Mesendoderm (in vitro differentiated cells): ENCODE data around the gene CREBBP.
A peak's percentile ranks its signal among the peaks of the same experiment; 100 is the strongest.

ENCODE experiments used
- DNase-seq: peaks from one replicate; pipeline ENCODE4 v3.0.0; 2013
- H2AK5ac ChIP-seq: 2 replicates; pipeline ENCODE4 v1.6.1; 2013; ENCODE audit warnings: low read length, inconsistent platforms
- H2BK120ac ChIP-seq: 2 replicates; pipeline ENCODE4 v1.6.1; 2013; ENCODE audit warnings: low read depth, mild to moderate bottlenecking, low read length, moderate library complexity, mixed read lengths
- H2BK15ac ChIP-seq: replicated peaks from 2 replicates; pipeline ENCODE4 v1.6.1; 2013; ENCODE audit warnings: low read depth, mild to moderate bottlenecking, moderate library complexity
- H2BK5ac ChIP-seq: 2 replicates; pipeline ENCODE4 v1.6.1; 2013; ENCODE audit warnings: low read length, inconsistent platforms
- H3K18ac ChIP-seq: 2 replicates; pipeline ENCODE4 v1.6.1; 2013; ENCODE audit warnings: mild to moderate bottlenecking, low read length, mixed read lengths
- H3K23ac ChIP-seq: one replicate; pipeline ENCODE4 v1.6.1; 2013; ENCODE audit warnings: low read length
- H3K27ac ChIP-seq: 2 replicates; pipeline ENCODE4 v1.5.1; 2013; ENCODE audit warnings: low read depth, mild to moderate bottlenecking, inconsistent platforms, low read length, moderate library complexity
- H3K27me3 ChIP-seq: 2 replicates; pipeline ENCODE4 v1.6.1; 2013; ENCODE audit warnings: low read length, control low read depth, mild to moderate bottlenecking, inconsistent platforms; ENCODE audit not compliant: insufficient read depth, poor library complexity
- H3K36me3 ChIP-seq: 2 replicates; pipeline ENCODE4 v1.6.1; 2013; ENCODE audit warnings: low read length, inconsistent platforms; ENCODE audit not compliant: control insufficient read depth, insufficient read depth
- H3K4ac ChIP-seq: one replicate; pipeline ENCODE4 v1.6.1; 2013; ENCODE audit warnings: low read depth, mild to moderate bottlenecking, low read length, moderate library complexity
- H3K4me1 ChIP-seq: 2 replicates; pipeline ENCODE4 v1.6.1; 2013; ENCODE audit warnings: low read depth, low read length, inconsistent platforms; ENCODE audit not compliant: control insufficient read depth
- H3K4me2 ChIP-seq: 2 replicates; pipeline ENCODE4 v1.6.1; 2013; ENCODE audit warnings: low read length
- H3K4me3 ChIP-seq: 2 replicates; pipeline ENCODE4 v1.5.1; 2013; ENCODE audit warnings: mild to moderate bottlenecking, low read length
- H3K56ac ChIP-seq: one replicate; pipeline ENCODE4 v1.6.1; 2013; ENCODE audit warnings: low read length
- H3K79me1 ChIP-seq: 2 replicates; pipeline ENCODE4 v1.6.1; 2013; ENCODE audit warnings: low read length, inconsistent platforms
- H3K79me2 ChIP-seq: 2 replicates; pipeline ENCODE4 v1.6.1; 2013; ENCODE audit warnings: mild to moderate bottlenecking, low read length; ENCODE audit not compliant: control insufficient read depth, insufficient read depth
- H3K9ac ChIP-seq: 2 replicates; pipeline ENCODE4 v1.6.1; 2013; ENCODE audit warnings: low read length, inconsistent platforms
- H4K5ac ChIP-seq: one replicate; pipeline ENCODE4 v1.6.1; 2013; ENCODE audit warnings: low read length
- H4K8ac ChIP-seq: one replicate; pipeline ENCODE4 v1.6.1; 2013; ENCODE audit warnings: low read depth, mild to moderate bottlenecking, control low read depth, low read length, moderate library complexity
- WGBS: extraction: QIAGEN DNeasy Blood & Tissue Kit; methylation state at CpG from one replicate; pipeline ENCODE4 v1.1.7; 2013; ENCODE audit warnings: low lambda C conversion rate, missing lambda C conversion rate; ENCODE audit not compliant: insufficient coverage; ENCODE audit errors: extremely low coverage; 5-methylcytosine and 5-hydroxymethylcytosine counted together

CREBBP gene

DNA sequence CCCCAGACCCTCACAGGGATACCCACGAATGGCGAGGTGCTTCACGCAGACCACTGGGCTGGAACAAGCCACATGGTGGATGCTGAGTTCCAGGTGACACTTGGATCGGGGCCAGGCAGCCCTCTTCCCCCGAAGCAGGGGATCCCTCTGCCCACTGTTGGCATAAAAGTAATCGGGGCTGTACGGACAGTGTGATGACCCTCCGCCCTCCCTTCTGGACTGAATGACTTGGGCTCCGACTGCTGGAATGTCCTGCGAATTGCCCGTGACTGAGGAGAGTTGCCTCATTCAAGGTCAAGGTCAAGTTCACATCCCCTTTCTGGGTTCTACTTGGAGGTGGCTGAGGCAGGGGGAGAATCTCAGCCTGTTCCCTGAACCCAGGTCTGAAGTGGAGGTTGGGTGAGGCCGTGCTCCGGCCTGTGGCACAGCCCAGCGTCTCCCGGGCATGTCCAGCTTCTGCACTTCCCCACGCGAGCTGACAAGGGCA, 28.5 kb upstream of the CREBBP start:
- H3K4me2 ChIP-seq: no peak overlapping the region
- no peak overlapping the region for H3K23ac ChIP-seq
- no peaks in the 10 kb centered on the region for H3K36me3 ChIP-seq
- no peaks in the 10 kb centered on the region for H3K27me3 ChIP-seq
- no peak overlapping the region for H3K4me3 ChIP-seq
- no peak for DNase-seq
- H2BK5ac ChIP-seq: no peak overlapping the region
- H4K5ac ChIP-seq: no peak overlapping the region
- no peak overlapping the region for H2BK120ac ChIP-seq
- no peaks in the 10 kb centered on the region for H3K79me1 ChIP-seq
- H3K9ac ChIP-seq: no peak overlapping the region
- H3K79me2 ChIP-seq: no peaks in the 10 kb centered on the region
- no peak overlapping the region for H3K18ac ChIP-seq
- H3K27ac ChIP-seq: no peak overlapping the region
- no peak overlapping the region for H2BK15ac ChIP-seq
- H3K56ac ChIP-seq: no peak overlapping the region
- no peak overlapping the region for H2AK5ac ChIP-seq
- no peak overlapping the region for H4K8ac ChIP-seq
- no peak overlapping the region for H3K4ac ChIP-seq
- no CpG with 5 or more reads among the region's 17 CpGs for WGBS
- no peaks in the 10 kb centered on the region for H3K4me1 ChIP-seq

DNA sequence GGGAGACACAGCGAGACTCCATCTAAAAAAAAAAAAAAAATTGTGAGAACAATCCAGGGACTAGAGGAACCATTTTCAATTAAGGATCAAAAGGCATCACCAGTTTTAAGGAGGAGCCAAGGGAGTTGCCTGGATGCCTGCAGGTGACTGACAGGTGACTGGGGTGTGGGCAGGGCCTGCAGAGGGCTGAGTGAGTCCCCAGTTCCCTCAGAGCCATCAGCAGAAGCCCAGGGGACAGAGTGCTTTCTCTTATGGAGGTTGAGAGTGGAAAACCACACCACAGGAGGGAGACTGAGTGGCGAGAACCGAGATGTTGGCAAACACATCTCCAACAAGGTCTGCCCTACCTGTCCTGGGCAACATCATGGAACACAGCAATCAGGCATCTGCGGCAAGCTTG, 27.1 kb upstream of the CREBBP start:
- Histone ChIP-seq H4K8ac (no peak overlapping the region), H3K56ac (no peak overlapping the region), H2AK5ac (no peak overlapping the region), H3K79me1 (no peaks in the 10 kb centered on the region), H2BK15ac (no peak overlapping the region), H3K18ac (no peak overlapping the region), H2BK5ac (no peak overlapping the region), H3K23ac (no peak overlapping the region), H3K79me2 (no peaks in the 10 kb centered on the region), H3K4me1 (no peaks in the 10 kb centered on the region), H3K9ac (no peak overlapping the region), H3K4me2 (no peak overlapping the region), H3K27me3 (no peaks in the 10 kb centered on the region), H4K5ac (no peak overlapping the region), H2BK120ac (no peak overlapping the region), H3K4me3 (no peak overlapping the region), H3K27ac (no peak overlapping the region), H3K36me3 (no peaks in the 10 kb centered on the region), H3K4ac (no peak overlapping the region)
- no CpG with 5 or more reads among the region's 4 CpGs for WGBS
- DNase-seq: peak; percentile 13

DNA sequence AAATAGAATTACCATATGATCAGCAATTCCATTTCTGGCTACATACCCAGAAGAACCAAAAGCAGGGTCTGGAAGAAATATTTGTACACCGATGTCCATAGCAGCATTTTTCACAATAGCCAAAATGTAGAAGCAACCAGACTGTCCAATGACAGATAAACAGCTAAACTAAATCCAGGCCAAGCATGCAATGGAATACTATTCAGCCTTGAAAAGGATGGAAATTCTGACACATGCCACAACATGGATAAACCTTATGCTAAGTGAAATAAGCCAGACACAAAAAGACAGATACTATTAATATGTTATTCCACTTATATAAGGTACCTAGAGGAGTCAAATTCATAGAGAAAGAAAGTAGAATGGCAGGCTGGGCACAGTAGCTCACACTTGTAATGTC, 25.9 kb upstream of the CREBBP start:
- H2BK5ac ChIP-seq: no peak overlapping the region
- no peak overlapping the region for H3K27ac ChIP-seq
- H3K4me1 ChIP-seq: no peaks in the 10 kb centered on the region
- H3K79me2 ChIP-seq: no peaks in the 10 kb centered on the region
- H3K27me3 ChIP-seq: no peaks in the 10 kb centered on the region
- no peak overlapping the region for H4K5ac ChIP-seq
- no peak overlapping the region for H3K4ac ChIP-seq
- H2BK15ac ChIP-seq: no peak overlapping the region
- no peak overlapping the region for H2AK5ac ChIP-seq
- H3K36me3 ChIP-seq: no peaks in the 10 kb centered on the region
- no peak overlapping the region for H3K18ac ChIP-seq
- no peak overlapping the region for H3K9ac ChIP-seq
- no peak overlapping the region for H3K4me2 ChIP-seq
- H3K79me1 ChIP-seq: no peaks in the 10 kb centered on the region
- no peak overlapping the region for H3K23ac ChIP-seq
- H3K56ac ChIP-seq: no peak overlapping the region
- H3K4me3 ChIP-seq: no peak overlapping the region
- DNase-seq: no peak
- no CpG with 5 or more reads among the region's 1 CpG for WGBS
- no peak overlapping the region for H2BK120ac ChIP-seq
- no peak overlapping the region for H4K8ac ChIP-seq

DNA sequence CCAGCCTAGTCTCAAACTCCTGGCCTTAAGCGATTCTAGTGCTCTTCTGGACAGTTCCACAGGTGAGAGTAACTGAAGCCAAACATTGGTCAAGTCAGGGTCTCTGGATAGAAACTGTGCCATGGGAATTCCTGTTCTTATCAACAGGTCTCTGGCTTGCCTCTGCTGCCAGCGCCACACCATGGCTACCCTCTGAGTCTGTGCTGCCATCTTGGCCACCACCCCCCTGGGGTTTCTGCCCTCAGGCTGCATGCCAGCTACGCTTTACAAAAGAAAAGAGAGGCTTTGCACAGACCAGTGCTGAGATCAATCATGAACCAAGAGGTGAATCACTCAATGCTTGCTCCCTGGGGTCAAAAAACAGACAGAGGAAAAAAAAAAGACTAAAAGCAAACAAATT, 24.4 kb upstream of the CREBBP start:
- Histone ChIP-seq H3K9ac (no peak overlapping the region), H2AK5ac (no peak overlapping the region), H3K27me3 (no peaks in the 10 kb centered on the region), H4K8ac (no peak overlapping the region), H3K79me2 (no peaks in the 10 kb centered on the region), H2BK120ac (no peak overlapping the region), H3K4me3 (no peak overlapping the region), H2BK5ac (no peak overlapping the region), H3K18ac (no peak overlapping the region), H3K23ac (no peak overlapping the region), H3K79me1 (no peaks in the 10 kb centered on the region), H3K4ac (no peak overlapping the region), H2BK15ac (no peak overlapping the region), H3K27ac (no peak overlapping the region), H3K4me1 (no peaks in the 10 kb centered on the region), H3K56ac (no peak overlapping the region), H4K5ac (no peak overlapping the region), H3K4me2 (no peak overlapping the region), H3K36me3 (no peaks in the 10 kb centered on the region)
- WGBS: no CpG with 5 or more reads among the region's 3 CpGs
- DNase-seq: no peak

DNA sequence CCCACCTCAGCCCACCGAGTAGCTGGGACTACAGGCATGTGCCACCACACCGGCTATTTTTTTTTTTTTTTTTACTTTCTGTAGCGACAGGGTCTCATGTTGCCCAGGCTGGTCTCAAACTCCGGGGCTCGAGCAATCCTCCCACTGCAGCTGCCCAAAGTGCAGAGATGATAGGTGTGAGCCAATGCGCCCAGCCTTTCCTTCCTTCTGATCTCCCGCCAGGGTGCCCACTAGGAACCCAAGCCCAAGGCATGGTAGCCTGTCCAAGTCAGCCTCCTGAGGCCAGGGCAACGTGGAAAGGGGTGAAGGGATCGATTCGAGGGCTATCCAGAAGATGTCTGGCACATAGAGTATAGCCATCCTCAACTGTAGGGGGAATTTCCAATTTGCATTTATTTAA, 9.6 kb upstream of the CREBBP start:
- H2BK15ac ChIP-seq: no peak overlapping the region
- H3K9ac ChIP-seq: no peak overlapping the region
- H3K79me1 ChIP-seq: no peaks in the 10 kb centered on the region
- H3K18ac ChIP-seq: no peak overlapping the region
- no peak overlapping the region for H3K4ac ChIP-seq
- no peaks in the 10 kb centered on the region for H3K27me3 ChIP-seq
- no peak overlapping the region for H3K27ac ChIP-seq
- WGBS: no CpG with 5 or more reads among the region's 10 CpGs
- H3K36me3 ChIP-seq: no peaks in the 10 kb centered on the region
- no peak for DNase-seq
- H3K4me1 ChIP-seq: no peaks in the 10 kb centered on the region
- no peak overlapping the region for H2BK5ac ChIP-seq
- H3K23ac ChIP-seq: no peak overlapping the region
- no peak overlapping the region for H2AK5ac ChIP-seq
- H3K79me2 ChIP-seq: no peaks in the 10 kb centered on the region
- no peak overlapping the region for H2BK120ac ChIP-seq
- H3K4me3 ChIP-seq: no peak overlapping the region
- no peak overlapping the region for H3K56ac ChIP-seq
- no peak overlapping the region for H3K4me2 ChIP-seq
- H4K5ac ChIP-seq: no peak overlapping the region
- no peak overlapping the region for H4K8ac ChIP-seq

DNA sequence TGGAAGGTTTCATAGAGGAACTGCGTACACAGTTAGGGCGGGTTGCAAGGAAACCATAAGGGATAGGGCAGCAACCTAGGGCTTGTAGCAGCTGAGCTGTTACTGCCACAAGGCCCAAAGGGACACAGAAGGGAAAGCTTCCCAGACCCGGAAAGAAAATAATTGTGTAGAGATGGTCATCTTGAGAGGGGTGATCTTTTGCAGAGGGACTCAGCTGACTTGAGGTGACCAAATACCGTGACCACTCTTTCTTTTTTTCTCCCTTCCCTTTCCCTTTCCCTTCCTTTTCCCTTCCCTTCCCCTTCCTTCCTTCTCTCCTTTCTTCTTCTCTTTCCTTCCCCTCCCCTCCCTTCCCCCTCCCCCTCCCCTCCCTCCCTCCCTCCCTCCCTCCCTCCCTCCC, 8.5 kb upstream of the CREBBP start:
- no peak overlapping the region for H3K56ac ChIP-seq
- H3K4me3 ChIP-seq: no peak overlapping the region
- no peaks in the 10 kb centered on the region for H3K4me1 ChIP-seq
- no peak overlapping the region for H3K27ac ChIP-seq
- H3K4me2 ChIP-seq: no peak overlapping the region
- H2AK5ac ChIP-seq: no peak overlapping the region
- H2BK15ac ChIP-seq: no peak overlapping the region
- no peaks in the 10 kb centered on the region for H3K36me3 ChIP-seq
- H3K18ac ChIP-seq: no peak overlapping the region
- no peak overlapping the region for H3K23ac ChIP-seq
- no peaks in the 10 kb centered on the region for H3K79me1 ChIP-seq
- H2BK5ac ChIP-seq: no peak overlapping the region
- no peak for DNase-seq
- WGBS: no CpG with 5 or more reads among the region's 4 CpGs
- H3K79me2 ChIP-seq: no peaks in the 10 kb centered on the region
- no peak overlapping the region for H3K4ac ChIP-seq
- no peaks in the 10 kb centered on the region for H3K27me3 ChIP-seq
- no peak overlapping the region for H4K5ac ChIP-seq
- H2BK120ac ChIP-seq: no peak overlapping the region
- H3K9ac ChIP-seq: no peak overlapping the region
- no peak overlapping the region for H4K8ac ChIP-seq
